AML-193 (cell line): Measurements from ENCODE around the gene DCANP1.

ENCODE experiments used
- DNase-seq, 2 experiments: peaks; one replicate each; lab custom pipeline; 2025; lab: John Stamatoyannopoulos, UW

DCANP1 gene

GRCh38 chr5:135423146-135423845 is 23.9 kb downstream of the DCANP1 start:
- DNase-seq: peak; percentile 76 to 80

GRCh38 chr5:135422419-135422818 is 24.7 kb downstream of the DCANP1 start:
- DNase-seq: no peak

- no peak for DNase-seq
Observed at GRCh38 chr5:135417083-135417482, 30.1 kb downstream of the DCANP1 start.

GRCh38 chr5:135405082-135405481 is 42.1 kb downstream of the DCANP1 start:
- DNase-seq: no peak

GRCh38 chr5:135402031-135402430 is 45.1 kb downstream of the DCANP1 start:
- no peak for DNase-seq

- no peak for DNase-seq
Observed at GRCh38 chr5:135400866-135401265, 46.3 kb downstream of the DCANP1 start.

GRCh38 chr5:135399794-135400542 is 47.2 kb downstream of the DCANP1 start:
- DNase-seq: peak in 1 of 2 experiments; percentile 13

- peak; percentile 63 to 72 for DNase-seq
Observed at GRCh38 chr5:135398855-135399793, 48.0 kb downstream of the DCANP1 start, which contains the start of gene MACROH2A1. Gene MACROH2A1 (minus strand): TSS chr5:135399231. CDS start chr5:135389093, 10,138 bp downstream.

- no peak for DNase-seq
Observed at GRCh38 chr5:135398160-135398854, 48.8 kb downstream of the DCANP1 start.

GRCh38 chr5:135397084-135397483 is 50.1 kb downstream of the DCANP1 start:
- DNase-seq: no peak

GRCh38 chr5:135396459-135397055 is 50.6 kb downstream of the DCANP1 start:
- DNase-seq: peak; percentile 8 to 14

GRCh38 chr5:135395866-135396265 is 51.3 kb downstream of the DCANP1 start:
- DNase-seq: peak in 1 of 2 experiments; percentile 19

- DNase-seq: peak in 1 of 2 experiments; percentile 31
Observed at GRCh38 chr5:135395451-135395850, 51.7 kb downstream of the DCANP1 start.
